ENCODE measurements around the gene UNG.

- TF ChIP-seq POLR2AphosphoS5 (IDR thresholded peaks at IDR 0.05; ENCODE audit: low read depth) = peak; percentile 66
- TF ChIP-seq CTCF (IDR thresholded peaks at IDR 0.05; ENCODE audit: insufficient read depth, low read length) = no peak
- peak; percentile 15 for TF ChIP-seq REST (IDR thresholded peaks at IDR 0.05; ENCODE audit: insufficient replicate concordance, low read depth)
- TF ChIP-seq SPI1 (IDR thresholded peaks at IDR 0.05; ENCODE audit: borderline replicate concordance, low read depth) = no peak
Measured at GRCh38 chr12:109097435-109098182, at the start of gene UNG.

All from HL-60 (cell line).